HL-60 (cell line): ENCODE measurements around the gene TBX15.

Source experiments
- CTCF ChIP-seq: IDR thresholded peaks from one replicate; pipeline ENCODE4 v1.5.1; 2011; ENCODE audit warnings: low read length, control low read depth, inconsistent platforms; ENCODE audit not compliant: insufficient read depth
- GABPA ChIP-seq: IDR thresholded peaks from 2 replicates; pipeline ENCODE4 v1.6.1; 2012; ENCODE audit warnings: low read depth
- POLR2AphosphoS5 ChIP-seq: IDR thresholded peaks from 2 replicates; pipeline ENCODE4 v1.6.1; 2012; ENCODE audit warnings: low read depth
- SPI1 ChIP-seq: IDR thresholded peaks from 2 replicates; pipeline ENCODE4 v1.6.1; 2012; ENCODE audit warnings: low read depth, mild to moderate bottlenecking, borderline replicate concordance

- TF ChIP-seq CTCF, result no peak
- no peak for TF ChIP-seq SPI1
- no peak for TF ChIP-seq POLR2AphosphoS5
- no peak for TF ChIP-seq GABPA
These were observed 44.0 kb downstream of the TBX15 start for GRCh38 chr1:118944133-118944532.
